Mesenchymal stem cell (in vitro differentiated cells and primary cell): Measurements from ENCODE around the gene PADI6.

Source experiments
- DNase-seq: peaks from one replicate; pipeline ENCODE4 v3.0.0-alpha.2; 2013
- H2AFZ ChIP-seq: one replicate; pipeline ENCODE4 v1.6.1; 2013; ENCODE audit warnings: low read depth, mild to moderate bottlenecking, control low read depth, inconsistent platforms, low read length, moderate library complexity
- H2AK5ac ChIP-seq: 2 replicates; pipeline ENCODE4 v1.6.1; 2013; ENCODE audit warnings: low read length, moderate library complexity, mild to moderate bottlenecking, inconsistent platforms; ENCODE audit not compliant: severe bottlenecking
- H2BK120ac ChIP-seq: one replicate; pipeline ENCODE4 v1.6.1; 2013; ENCODE audit warnings: low read depth, mild to moderate bottlenecking, inconsistent platforms, low read length, moderate library complexity
- H2BK12ac ChIP-seq, 2 experiments: one replicate each; pipeline ENCODE4 v1.6.1; 2013; ENCODE audit warnings: inconsistent platforms in 2 of 2, low read length in 2 of 2, mild to moderate bottlenecking in 2 of 2, moderate library complexity in 2 of 2, control low read depth in 1 of 2
- H2BK15ac ChIP-seq: one replicate; pipeline ENCODE4 v1.6.1; 2013; ENCODE audit warnings: mild to moderate bottlenecking, low read depth, inconsistent platforms; ENCODE audit not compliant: poor library complexity, severe bottlenecking
- H2BK5ac ChIP-seq: 2 replicates; pipeline ENCODE4 v1.6.1; 2013; ENCODE audit warnings: low read depth, mild to moderate bottlenecking, low read length, control low read depth, inconsistent platforms; ENCODE audit not compliant: poor library complexity, severe bottlenecking
- H3K14ac ChIP-seq, 2 experiments: one replicate each; pipeline ENCODE4 v1.6.1; 2013; ENCODE audit warnings: inconsistent platforms in 2 of 2, low read length in 2 of 2, control low read depth in 1 of 2, mild to moderate bottlenecking in 1 of 2, moderate library complexity in 1 of 2
- H3K18ac ChIP-seq, 2 experiments: one replicate each; pipeline ENCODE4 v1.6.1; 2013; ENCODE audit warnings: inconsistent platforms in 2 of 2, low read length in 2 of 2, control low read depth in 1 of 2, low read depth in 1 of 2, mild to moderate bottlenecking in 1 of 2
- H3K23ac ChIP-seq, 2 experiments: one replicate each; pipeline ENCODE4 v1.6.1; 2013; ENCODE audit warnings: inconsistent platforms in 2 of 2, low read length in 2 of 2, mild to moderate bottlenecking in 2 of 2, moderate library complexity in 2 of 2, control low read depth in 1 of 2
- H3K27ac ChIP-seq: 2 replicates; pipeline ENCODE4 v1.5.1; 2013; ENCODE audit warnings: mild to moderate bottlenecking, moderate library complexity, low read length, control low read depth, inconsistent platforms; ENCODE audit not compliant: poor library complexity, severe bottlenecking
- H3K27me3 ChIP-seq, 2 experiments: 2 replicates each; pipeline versions ENCODE4 v1.6.1 to v1.7.0; 2013; ENCODE audit warnings: low read length in 2 of 2, mild to moderate bottlenecking in 2 of 2, moderate library complexity in 2 of 2, control low read depth in 1 of 2, inconsistent platforms in 1 of 2; ENCODE audit not compliant: control insufficient read depth in 1 of 2, insufficient read depth in 1 of 2
- H3K36me3 ChIP-seq, 2 experiments: 2 replicates each; pipeline versions ENCODE4 v1.6.1 to v1.7.0; 2013; ENCODE audit warnings: low read length in 2 of 2, control low read depth in 1 of 2, inconsistent platforms in 1 of 2, low read depth in 1 of 2, mild to moderate bottlenecking in 1 of 2; ENCODE audit not compliant: insufficient read depth in 2 of 2, control insufficient read depth in 1 of 2
- H3K4ac ChIP-seq, 2 experiments: one replicate each; pipeline ENCODE4 v1.6.1; 2013; ENCODE audit warnings: inconsistent platforms in 2 of 2, low read length in 2 of 2, mild to moderate bottlenecking in 2 of 2, moderate library complexity in 2 of 2, control low read depth in 1 of 2, low read depth in 1 of 2
- H3K4me1 ChIP-seq: 2 replicates; pipeline ENCODE4 v1.6.1; 2013; ENCODE audit warnings: low read depth, low read length, control low read depth; ENCODE audit not compliant: control insufficient read depth, insufficient read depth
- H3K4me2 ChIP-seq: 2 replicates; pipeline ENCODE4 v1.6.1; 2013; ENCODE audit warnings: low read length, mild to moderate bottlenecking, inconsistent platforms; ENCODE audit not compliant: poor library complexity, severe bottlenecking
- H3K4me3 ChIP-seq, 2 experiments: 2 replicates each; pipeline versions ENCODE4 v1.5.1 to v1.7.0; 2013; ENCODE audit warnings: low read length in 2 of 2, mild to moderate bottlenecking in 2 of 2, control low read depth in 1 of 2, low read depth in 1 of 2; ENCODE audit not compliant: insufficient read depth in 1 of 2
- H3K79me1 ChIP-seq: replicated peaks from 2 replicates; pipeline ENCODE4 v1.6.1; 2013; ENCODE audit warnings: mild to moderate bottlenecking, control low read depth, low read length, inconsistent platforms; ENCODE audit not compliant: poor library complexity, severe bottlenecking
- H3K9ac ChIP-seq: 2 replicates; pipeline ENCODE4 v1.7.0; 2013; ENCODE audit warnings: mild to moderate bottlenecking, low read length, moderate library complexity
- H3K9me3 ChIP-seq: 2 replicates; pipeline ENCODE4 v1.7.0; 2013; ENCODE audit warnings: mild to moderate bottlenecking, low read length; ENCODE audit not compliant: control insufficient read depth
- H4K8ac ChIP-seq: one replicate; pipeline ENCODE4 v1.6.1; 2013; ENCODE audit warnings: inconsistent platforms, mild to moderate bottlenecking, low read length, moderate library complexity
- H4K91ac ChIP-seq: one replicate; pipeline ENCODE4 v1.6.1; 2013; ENCODE audit warnings: mild to moderate bottlenecking, low read length, inconsistent platforms
- WGBS: methylation state at CpG from one replicate; pipeline ENCODE4 v1.1.7; 2013; ENCODE audit warnings: mixed read lengths; 5-methylcytosine and 5-hydroxymethylcytosine counted together

The PADI6 gene

GRCh38 chr1:17436380-17437174 lies 64.6 kb downstream of the PADI6 start:
- H2AK5ac ChIP-seq, result no peak overlapping the region
- H2BK120ac ChIP-seq, result no peak overlapping the region
- H4K91ac ChIP-seq, result no peak overlapping the region
- peak overlapping the region; percentile 91 for H3K4me2 ChIP-seq
- H3K27ac ChIP-seq, result peak overlapping the region; percentile 14
- H3K27me3 ChIP-seq, result no peaks in the 10 kb centered on the region
- H3K23ac ChIP-seq, result no peak overlapping the region
- H2BK15ac ChIP-seq, result no peak overlapping the region
- H2BK12ac ChIP-seq, result no peak overlapping the region
- H3K9me3 ChIP-seq, result no peaks in the 10 kb centered on the region
- no peak overlapping the region for H3K14ac ChIP-seq
- WGBS, result 56% methylated on average over 13 of the region's 13 CpGs
- H2AFZ ChIP-seq, result no peak overlapping the region
- H3K4me1 ChIP-seq, result peaks cover 24% of the 10 kb centered on the region
- H3K18ac ChIP-seq, result no peak overlapping the region
- H3K4me3 ChIP-seq, result peak overlapping the region in 1 of 2 experiments; percentile 81
- H2BK5ac ChIP-seq, result no peak overlapping the region
- no peak overlapping the region for H4K8ac ChIP-seq
- H3K9ac ChIP-seq, result peak overlapping the region; percentile 84
- peak; percentile 11 for DNase-seq
- peaks cover 4% of the 10 kb centered on the region for H3K79me1 ChIP-seq
- H3K4ac ChIP-seq, result no peak overlapping the region
- H3K36me3 ChIP-seq, result peaks cover 30% of the 10 kb centered on the region in 2 experiments

DNA sequence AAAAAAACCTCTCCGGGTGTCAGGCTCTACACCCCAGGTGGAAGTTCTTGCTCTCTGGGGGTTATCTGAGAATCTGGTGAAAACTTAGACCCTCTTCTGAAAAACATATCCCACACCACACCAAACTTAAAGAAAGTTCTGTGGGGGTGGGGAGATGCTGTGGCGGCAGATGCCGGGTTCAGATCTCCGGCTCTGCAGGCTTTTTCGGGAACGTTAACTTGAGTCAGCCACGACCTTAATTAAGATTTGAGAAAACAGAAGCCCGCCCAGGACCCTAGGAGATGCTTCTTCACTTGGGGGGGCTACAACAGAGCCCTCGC lies 65.2 kb downstream of the PADI6 start:
- no peak overlapping the region for H4K8ac ChIP-seq
- WGBS, result 0% methylated on average over 7 of the region's 9 CpGs
- H3K27me3 ChIP-seq, result no peaks in the 10 kb centered on the region
- peak overlapping the region; percentile 56 for H3K27ac ChIP-seq
- H3K4ac ChIP-seq, result no peak overlapping the region
- H2AK5ac ChIP-seq, result no peak overlapping the region
- H2BK15ac ChIP-seq, result no peak overlapping the region
- peaks cover 4% of the 10 kb centered on the region for H3K79me1 ChIP-seq
- no peak for DNase-seq
- H3K23ac ChIP-seq, result peak overlapping the region in 1 of 2 experiments; percentile 4
- H2BK12ac ChIP-seq, result no peak overlapping the region
- peak overlapping the region; percentile 91 for H3K4me2 ChIP-seq
- peaks cover 28% of the 10 kb centered on the region in 2 experiments for H3K36me3 ChIP-seq
- H3K14ac ChIP-seq, result no peak overlapping the region
- no peak overlapping the region for H2BK120ac ChIP-seq
- peaks cover 24% of the 10 kb centered on the region for H3K4me1 ChIP-seq
- peak overlapping the region; percentile 84 for H3K9ac ChIP-seq
- peak overlapping the region; percentile 81 to 93 for H3K4me3 ChIP-seq
- no peak overlapping the region for H2AFZ ChIP-seq
- H4K91ac ChIP-seq, result no peak overlapping the region
- no peaks in the 10 kb centered on the region for H3K9me3 ChIP-seq
- H3K18ac ChIP-seq, result no peak overlapping the region
- no peak overlapping the region for H2BK5ac ChIP-seq

- Histone ChIP-seq H2BK15ac (peak overlapping the region; percentile 57), H3K4me2 (peak overlapping the region; percentile 99), H3K4me1 (peaks cover 21% of the 10 kb centered on the region), H3K4ac (peak overlapping the region; percentile 77 to 85), H3K9ac (peak overlapping the region; percentile 94), H2BK5ac (peak overlapping the region; percentile 87), H3K4me3 (peak overlapping the region; percentile 93), H3K36me3 (peaks cover 23 to 24% of the 10 kb centered on the region in 2 experiments), H2AK5ac (no peak overlapping the region), H3K14ac (peak overlapping the region in 1 of 2 experiments; percentile 78), H3K27ac (peak overlapping the region; percentile 56), H3K18ac (peak overlapping the region; percentile 89 to 98), H2BK12ac (peak overlapping the region in 1 of 2 experiments; percentile 10), H3K27me3 (no peaks in the 10 kb centered on the region), H4K8ac (peak overlapping the region; percentile 88), H3K9me3 (no peaks in the 10 kb centered on the region), H2BK120ac (peak overlapping the region; percentile 71), H3K79me1 (peaks cover 4% of the 10 kb centered on the region), H3K23ac (peak overlapping the region; percentile 73 to 92), H2AFZ (peak overlapping the region; percentile 81), H4K91ac (peak overlapping the region; percentile 90)
- WGBS, result under 1% methylated on average over 73 of the region's 115 CpGs
- DNase-seq, result peak; percentile 39
These were observed 65.8 kb downstream of the PADI6 start for GRCh38 chr1:17437580-17438317.
